GM18868 (cell line): ENCODE measurements around the gene HMMR.

Experiments
- ATAC-seq: cut with Tn5 transposase; IDR thresholded peaks from one replicate; pipeline ENCODE4 v1.9.1; 2021; ENCODE audit warnings: mild to moderate bottlenecking, moderate library complexity; ENCODE audit not compliant: unreplicated experiment

The HMMR gene

DNA sequence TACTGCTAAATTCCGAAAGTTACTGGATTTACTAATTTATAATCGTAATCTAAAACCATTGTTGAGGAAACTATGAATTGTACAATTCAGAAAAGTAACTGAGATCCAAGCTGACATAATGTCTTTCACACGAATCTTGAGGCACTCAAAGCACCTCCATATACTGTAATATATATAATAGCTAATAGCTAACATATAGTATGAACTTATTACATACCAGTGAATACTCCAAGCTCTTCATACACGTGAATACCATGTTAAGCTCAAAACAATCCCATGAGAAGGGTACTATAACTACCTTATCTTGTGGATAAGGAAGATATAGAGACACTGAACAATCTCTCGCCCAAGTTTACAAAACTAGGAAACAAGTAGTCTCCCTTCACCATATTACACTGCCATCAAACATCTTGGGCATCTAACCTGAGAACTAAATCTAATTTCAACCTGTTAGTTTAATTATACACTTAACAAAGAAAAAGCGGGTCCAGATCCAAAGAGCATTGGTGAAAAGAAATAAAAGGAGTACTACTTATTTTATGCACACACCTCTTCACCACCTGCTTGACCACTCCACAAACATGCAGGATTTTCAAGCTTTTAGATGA lies 1.6 kb upstream of the HMMR start:
- no peak for ATAC-seq

DNA sequence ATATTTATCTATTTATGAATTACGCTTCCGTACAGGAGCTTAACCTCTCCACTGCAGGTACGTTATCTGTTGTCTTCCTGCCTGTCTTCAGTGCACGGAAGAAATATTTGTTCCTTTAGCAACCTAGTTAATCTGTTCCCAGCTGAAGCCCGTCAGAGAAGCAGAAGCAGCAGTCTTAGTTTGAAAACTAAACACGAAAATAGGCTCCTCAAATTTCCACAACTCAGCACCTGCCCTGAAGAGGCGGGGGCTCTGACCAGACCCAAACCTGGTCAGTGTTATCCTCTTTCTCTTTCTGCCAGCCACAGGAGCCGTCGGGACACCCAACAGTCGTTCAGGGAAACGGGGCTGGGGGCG lies 992 bp upstream of the HMMR start:
- ATAC-seq = peak; percentile 0

DNA sequence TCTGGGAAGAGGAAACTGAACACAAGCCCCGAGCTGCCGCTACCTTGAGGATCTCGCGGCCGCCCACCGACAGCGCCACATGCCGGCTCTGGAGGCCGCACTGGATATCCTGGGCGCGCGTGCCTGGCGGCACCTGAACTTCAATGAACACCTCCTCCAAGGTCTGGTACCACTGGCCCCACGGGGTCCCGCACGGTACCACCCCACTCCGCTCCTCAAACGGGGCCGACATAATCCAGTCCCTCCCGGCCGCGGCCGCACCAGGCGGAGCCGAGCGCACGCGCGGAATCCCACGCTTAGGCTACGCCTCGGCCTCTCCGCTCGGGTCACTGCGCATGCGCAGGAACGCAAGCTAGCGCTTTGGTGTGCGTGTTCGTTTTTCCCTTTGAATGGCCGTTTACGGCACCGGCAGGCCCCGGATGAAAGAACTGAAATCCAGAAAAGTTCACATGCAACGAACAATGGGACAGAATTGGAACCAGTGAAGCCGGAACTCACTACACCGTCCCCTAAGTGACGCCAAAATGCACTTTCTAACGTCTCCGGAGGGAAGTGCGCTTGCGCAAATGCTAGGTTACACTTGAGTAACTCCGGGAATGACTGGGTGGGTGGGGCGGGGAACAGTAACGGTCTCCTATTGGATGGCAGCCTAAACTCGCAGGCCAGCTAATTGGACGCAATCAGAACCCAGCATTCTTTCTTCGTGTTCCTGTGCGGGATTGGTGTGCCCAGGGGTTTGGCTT lies 442 bp upstream of the HMMR start, which contains the start of gene NUDCD2:
NUDCD2 (minus strand) TSS at position 284 of the 743 bp plus-strand sequence; CDS start at position 232, 52 bp downstream.
- peak; percentile 76 for ATAC-seq

DNA sequence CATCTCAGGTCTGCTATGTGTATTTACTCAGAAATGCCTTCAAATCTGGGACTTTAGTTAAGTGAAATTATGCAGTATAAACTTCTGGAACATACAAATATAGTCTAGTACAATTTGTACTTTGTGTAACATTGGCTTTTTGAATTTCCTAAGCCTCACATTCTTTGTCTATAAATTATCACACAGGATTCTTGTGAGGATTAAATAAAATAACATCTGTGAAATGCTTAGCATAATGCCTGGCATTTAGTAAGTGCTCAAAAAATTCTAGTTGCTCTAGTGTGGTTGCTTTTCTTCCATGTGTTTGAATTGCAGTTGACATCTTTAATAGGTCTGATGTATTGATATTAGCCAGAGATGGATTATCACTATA lies 2.6 kb downstream of the HMMR start:
- ATAC-seq = no peak

DNA sequence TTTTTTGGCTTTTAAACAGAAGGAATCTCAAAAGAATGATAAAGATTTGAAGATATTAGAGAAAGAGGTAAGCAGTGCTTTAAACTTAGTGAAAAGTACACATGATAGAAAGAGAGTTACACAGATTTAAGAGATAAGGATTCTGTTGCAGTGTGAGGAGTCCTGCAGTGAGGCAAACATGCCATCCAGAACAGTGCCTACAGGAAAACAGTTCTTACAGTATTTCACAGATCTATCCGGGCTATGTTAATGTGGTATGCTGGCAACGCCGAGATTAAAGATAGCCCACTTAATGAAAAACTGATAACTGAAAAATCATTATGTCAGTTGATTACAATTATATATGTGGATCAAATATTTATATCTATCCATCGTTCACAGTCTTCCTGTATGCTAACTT lies 7.2 kb downstream of the HMMR start:
- ATAC-seq = no peak

DNA sequence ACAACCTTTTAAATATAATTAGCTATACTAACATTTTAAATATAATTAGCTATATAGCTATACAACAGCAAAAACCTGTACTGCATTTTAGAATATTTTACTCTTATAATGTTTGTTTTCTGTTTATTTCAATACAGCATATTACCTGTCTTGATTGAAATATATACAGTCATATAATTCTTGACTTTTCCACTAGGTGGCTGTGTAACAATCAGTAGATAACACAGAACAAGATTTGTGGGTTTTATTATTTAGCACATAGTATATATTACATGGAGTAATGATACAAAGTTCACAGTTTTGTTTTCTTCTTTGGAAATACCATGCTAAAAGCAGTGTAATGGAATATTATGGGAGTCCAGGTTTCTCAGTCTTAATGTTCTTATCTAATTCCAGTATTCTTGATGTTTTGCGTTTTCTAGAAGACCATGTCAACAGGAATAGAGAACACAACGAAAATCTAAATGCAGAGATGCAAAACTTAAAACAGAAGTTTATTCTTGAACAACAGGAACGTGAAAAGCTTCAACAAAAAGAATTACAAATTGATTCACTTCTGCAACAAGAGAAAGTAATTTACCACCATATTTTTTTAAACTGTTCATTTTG lies 13.3 kb downstream of the HMMR start:
- peak; percentile 96 for ATAC-seq

DNA sequence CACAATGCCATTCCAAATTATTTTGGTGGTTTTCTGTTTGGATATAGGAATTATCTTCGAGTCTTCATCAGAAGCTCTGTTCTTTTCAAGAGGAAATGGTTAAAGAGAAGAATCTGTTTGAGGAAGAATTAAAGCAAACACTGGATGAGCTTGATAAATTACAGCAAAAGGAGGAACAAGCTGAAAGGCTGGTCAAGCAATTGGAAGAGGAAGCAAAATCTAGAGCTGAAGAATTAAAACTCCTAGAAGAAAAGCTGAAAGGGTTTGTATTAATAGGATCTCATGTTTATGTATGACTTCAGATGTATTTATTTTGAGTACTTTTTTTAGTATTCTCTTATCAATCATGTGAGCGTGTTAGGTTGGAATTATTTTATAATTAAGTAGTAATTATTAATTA lies 15.0 kb downstream of the HMMR start:
- ATAC-seq = no peak

DNA sequence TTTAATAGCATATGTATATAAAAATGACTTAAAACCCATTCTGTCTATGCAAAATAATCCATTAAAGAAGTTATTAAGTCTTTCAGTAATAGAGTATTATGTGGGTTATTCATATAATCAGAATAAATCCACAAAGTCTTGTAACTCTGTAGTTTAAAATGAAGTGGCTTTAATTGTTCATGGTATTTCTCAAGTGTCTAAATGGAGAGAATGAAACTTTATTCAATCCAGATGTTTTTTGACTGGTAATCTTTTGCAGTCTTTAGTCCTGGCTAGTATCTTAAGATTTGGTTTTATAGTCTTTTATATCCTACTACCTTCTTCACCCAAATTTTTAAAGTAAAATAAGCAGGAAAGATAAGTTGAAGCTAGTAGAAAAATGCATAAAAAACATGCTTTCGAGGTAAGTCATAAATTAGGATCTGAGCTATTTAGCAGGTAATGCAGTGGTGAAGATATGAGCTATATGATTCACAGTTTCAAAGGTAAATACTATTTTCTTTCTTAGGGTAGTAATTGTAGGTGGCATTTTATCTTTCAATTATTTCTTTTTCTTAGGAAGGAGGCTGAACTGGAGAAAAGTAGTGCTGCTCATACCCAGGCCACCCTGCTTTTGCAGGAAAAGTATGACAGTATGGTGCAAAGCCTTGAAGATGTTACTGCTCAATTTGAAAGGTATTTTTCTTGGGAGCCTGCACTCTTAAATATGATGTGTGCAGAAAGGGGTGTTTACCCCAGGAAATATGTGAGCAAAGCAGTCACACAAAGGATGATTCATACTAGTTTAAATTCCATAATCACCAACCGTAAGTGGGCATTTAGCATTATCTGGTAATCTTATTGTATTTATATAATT lies 17.9 kb downstream of the HMMR start:
- no peak for ATAC-seq

DNA sequence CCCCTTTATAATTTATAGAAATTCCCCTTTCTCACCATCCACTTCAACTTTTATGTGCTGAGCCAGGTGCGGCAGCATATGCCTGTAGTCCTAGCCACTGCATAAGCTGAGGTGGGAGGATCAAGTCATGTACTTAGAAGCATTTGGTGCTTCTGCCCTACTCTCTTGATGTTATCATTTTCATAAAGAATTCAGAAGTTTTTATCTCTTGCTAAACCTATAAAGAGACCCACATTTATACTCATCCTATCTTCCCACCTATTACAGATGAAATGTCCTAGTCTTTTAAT lies 18.5 kb downstream of the HMMR start:
- ATAC-seq = no peak

DNA sequence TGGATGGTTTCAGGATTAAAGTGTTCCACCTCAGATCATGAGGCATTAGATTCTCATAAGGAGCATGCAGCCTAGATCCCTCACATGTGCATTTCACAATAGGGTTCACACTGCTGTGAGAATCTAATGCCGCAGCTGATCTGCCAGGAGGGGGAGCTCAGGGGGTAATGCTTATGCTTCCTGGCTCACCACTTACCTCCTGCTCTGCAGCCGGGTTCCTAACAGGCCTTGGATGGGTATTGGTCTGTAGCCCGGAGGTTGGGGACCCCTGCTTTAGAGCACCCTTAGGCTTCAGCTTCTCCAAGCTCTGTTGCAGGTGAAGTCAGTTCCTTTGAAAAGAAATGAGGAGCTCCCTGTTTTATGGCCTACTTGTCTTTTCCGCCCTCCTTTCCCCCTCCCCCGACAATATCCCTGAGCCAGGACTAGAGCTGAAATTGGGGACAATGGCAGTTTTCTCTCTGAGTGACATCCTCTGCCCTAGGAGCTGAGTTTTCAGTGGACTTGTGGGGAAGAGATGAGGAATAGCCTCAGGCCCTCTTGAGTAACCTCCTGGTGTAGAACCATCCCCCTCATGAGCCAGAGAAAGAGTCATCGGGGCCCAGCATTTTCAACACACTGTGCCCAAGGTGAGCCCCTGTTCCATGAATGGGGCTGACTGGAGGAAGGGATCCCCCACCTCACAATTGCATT lies 28.8 kb downstream of the HMMR start:
- peak; percentile 57 for ATAC-seq

DNA sequence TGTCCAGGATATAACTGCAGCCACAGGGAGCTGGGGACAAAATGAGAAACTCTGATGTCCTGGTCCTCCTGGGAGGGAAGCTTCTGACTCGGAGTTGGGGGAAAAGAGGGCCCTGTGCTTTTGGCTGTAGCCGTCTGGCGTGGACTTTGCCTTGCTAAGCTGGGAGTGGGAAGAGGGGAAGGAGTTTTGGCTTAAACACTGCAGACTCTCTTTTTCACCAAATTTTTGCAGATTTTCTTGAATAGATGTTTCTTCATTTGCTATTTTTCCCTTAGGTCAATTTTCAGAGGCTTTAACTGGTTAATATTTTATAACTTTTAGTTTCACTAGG lies 29.3 kb downstream of the HMMR start:
- no peak for ATAC-seq

DNA sequence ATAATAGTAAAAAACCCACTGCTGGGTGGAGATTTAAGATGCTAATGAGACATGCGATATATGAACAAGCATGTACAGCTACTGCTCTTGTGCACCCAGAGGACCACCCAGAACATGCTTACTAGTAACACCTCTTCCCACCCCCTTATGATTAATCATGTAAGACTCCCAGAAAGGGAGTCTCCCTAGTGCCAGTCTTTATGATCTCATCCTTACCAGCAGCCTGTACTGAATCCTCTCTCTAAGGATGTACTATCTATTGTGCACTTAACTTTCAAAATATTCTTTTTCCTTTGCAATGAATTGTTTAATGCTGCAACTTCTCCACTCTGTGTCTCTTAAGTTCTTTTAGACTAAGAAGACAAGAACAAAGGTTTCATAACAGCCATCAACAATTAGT lies 35.9 kb downstream of the HMMR start:
- no peak for ATAC-seq

DNA sequence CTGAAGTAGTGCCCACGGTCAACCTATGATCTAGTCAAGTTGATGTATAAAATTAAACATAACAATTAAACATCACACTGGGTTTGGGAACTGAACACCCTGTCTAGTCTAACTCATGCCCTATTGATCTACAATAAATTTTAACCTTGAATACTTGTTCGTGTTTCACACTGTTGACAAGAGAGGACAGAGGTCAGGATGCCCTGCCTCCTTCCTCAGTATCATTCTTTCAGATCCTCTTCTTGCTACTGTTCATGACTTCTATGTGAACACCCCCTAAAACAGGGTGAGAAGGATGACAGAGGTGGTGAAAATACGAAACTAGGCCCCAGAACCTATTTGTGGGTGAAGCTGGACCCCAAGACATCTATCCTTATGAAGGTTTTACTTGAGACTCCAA lies 36.9 kb downstream of the HMMR start:
- peak; percentile 69 for ATAC-seq

DNA sequence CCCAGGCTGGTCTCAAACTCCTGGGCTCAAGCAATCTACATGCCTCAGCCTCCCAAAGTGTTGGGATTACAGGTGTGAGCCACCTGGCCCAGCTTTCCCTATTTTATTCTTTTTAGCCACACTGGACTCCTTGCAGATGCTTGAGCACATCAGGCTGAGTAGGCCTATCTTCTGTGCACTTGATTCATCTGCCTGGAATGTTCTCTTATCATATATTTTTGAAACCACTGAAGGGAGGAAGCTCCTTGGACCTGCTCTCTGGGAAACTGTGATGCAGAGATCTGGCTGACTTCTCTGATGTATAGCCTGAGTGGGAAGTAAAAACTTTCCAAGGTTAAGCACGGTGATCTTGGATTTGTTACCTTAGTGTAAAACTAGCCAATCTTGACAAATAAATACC lies 38.5 kb downstream of the HMMR start:
- no peak for ATAC-seq

DNA sequence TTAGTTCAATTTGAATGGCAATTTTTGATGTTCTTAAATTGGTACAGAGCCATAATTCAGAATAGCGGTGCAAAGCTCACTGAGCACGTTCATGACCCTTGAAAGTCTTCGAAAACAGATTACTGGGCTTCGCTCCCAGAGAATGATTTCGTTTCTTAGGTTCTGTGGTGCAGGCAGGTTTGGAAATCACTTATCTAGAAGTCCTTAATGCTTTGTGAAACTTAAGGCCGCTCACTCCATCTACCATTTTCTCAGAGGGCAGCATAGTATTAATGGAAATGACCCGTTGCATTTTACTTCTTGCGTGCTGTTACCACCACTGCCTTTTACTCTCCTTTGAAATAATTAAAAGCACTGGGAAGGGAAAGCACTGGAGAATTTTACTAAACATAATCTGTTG lies 42.1 kb downstream of the HMMR start:
- no peak for ATAC-seq

DNA sequence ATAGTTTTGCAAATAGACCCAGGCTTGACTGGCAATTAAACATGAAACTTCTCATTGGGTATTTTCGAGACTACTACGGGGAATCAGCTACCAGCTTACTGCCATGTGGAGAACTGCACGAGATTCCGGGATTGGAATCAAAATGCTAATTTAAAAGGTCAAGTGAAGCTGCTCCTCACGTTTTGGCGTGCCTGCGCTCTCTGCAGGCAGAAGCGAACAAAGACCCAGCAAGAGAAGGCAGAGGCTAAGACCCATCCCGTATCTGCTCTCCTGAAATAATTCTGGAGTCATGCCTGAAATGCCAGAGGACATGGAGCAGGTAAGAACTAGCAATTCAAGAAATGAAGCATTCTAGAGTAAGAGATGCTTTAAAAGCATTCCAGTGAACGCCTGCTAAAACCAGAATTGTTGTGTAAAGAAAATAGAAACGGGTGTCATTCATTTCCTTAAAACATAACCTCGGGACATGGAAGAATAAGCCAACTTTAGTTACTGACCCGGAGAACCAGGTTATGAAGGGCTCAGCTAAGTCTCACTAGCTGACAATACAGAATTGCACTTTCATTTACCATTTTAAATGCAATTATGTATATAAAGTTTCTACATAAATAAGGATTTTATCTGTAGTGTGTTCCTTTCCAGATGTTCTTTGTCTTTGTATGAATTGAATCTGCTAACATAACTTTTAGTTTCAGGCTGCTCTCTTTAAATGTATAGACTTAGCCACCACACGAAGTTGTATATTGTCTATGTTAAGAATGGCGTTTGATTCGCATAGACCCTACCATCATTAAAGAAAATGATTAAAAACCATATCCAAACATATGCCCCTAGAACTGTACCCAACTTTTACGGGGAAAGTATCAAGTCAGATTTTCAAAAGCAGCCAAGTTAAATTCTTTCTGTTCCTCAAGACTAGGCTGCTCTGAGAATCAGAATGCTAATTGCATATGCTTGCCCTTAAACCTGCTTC lies 43.0 kb downstream of the HMMR start:
- ATAC-seq = peak; percentile 5

DNA sequence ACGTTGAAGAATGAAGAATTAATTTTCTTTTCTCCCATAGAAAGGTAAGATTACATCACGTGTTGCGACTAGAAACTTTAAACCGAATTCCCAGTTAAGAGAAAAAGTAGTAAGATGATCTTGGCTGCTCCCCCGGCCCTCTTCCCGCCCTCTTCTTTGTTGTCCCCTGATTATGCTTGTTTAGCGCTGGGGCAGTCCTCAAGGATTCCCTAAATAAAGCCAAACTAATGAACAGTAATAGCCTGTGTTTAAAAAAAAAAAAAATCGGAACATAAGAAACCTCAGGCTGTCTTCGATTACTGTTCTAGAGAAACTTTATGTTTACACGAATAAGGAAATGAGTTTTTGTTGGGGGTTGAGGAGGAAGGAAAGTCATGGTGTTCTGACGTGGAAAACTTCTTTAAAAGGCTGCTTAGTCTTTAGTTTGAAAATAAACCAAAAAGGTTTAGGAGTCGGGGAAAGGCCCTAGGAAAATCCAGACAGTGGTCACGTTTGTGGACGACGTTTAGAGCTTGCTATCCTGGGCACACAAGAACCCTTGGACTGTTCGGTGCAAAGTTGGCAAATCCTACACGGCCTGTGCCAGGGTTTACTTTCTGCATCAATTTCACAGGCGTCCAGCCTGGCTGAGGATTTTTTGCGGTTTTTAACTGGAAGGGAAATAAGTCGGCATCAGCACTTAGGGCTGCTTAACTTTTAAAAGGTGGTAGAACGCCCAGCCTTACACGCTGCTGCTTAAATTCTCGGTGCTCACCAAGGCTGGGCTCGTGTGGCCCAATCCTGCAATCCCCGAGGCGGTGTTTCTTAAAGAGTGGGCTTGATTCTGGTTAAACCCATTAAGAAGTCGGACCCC lies 43.9 kb downstream of the HMMR start:
- no peak for ATAC-seq

DNA sequence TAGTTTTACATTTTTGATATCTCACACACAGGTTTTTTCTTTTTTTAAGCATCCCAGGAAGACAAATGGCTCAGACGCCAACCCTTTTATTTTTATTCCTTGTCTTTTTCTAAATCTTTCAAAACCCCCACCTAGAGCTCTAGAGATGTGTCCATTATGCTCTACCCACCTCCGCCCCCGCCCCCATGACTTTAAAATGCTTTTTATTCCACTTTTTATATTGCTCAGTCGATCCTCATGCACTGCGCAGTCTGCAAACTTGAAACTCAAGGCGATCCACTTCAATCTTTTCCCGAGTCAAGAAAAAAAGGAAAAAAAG lies 44.6 kb downstream of the HMMR start:
- ATAC-seq = peak; percentile 2

DNA sequence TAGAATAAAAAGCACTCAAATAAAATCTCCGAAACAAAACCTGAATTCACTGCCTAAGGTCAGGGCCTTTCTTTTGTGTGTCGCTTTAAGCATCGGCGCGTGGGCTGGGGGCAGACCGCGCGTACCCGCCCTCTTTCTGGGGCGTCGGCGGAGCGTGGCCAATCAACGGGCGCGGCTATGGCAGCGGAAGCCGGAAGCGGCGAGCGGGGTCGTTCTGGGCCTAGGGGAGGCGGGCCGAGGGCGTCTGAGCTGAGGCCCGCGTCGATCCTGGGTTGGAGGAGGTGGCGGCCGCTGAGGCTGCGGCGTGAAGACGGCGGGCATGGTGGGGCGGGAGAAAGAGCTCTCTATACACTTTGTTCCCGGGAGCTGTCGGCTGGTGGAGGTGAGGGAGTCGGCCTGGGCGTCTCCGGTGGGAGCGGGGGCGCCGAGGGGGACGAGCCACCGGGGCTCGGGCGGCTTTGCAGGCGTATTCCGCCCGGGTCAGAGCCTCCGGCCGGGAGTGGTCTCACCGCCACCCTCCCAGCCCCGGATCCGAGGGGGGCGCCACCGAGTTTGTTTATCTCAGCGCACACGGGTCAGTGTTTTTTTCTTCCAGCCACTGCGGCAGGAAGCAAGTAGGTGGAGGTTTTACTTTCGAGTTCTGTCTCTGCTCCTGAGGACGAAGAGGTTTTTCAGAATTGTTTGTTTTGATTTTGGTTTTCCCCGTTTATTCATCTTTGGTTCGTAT lies 45.1 kb downstream of the HMMR start, which contains the start of gene MAT2B:
MAT2B (plus strand) TSS at position 252 of the 727 bp plus-strand sequence; CDS start at position 320, 68 bp downstream.
- peak; percentile 84 for ATAC-seq
